Measurements from ENCODE around the gene RBP5.

The RBP5 gene

DNA sequence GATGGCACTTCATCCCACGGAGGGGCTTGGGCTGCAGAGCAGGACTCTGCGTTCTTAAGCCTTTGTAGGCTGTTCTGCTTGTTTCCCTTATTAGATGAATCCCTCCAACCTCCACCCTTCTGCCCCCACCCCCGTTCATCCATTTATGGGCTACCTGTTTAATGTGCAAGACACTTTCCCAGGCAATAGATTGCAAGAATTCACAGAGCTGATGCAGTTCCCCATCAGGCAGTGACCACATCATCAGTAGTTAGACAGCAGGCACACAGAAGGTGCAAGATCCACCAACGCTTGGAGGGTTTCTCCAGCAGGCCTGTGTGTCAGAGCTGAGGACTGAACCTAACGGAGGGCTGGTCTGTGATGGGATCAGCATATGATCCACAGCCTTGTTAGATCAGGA lies 35.2 kb downstream of the RBP5 start:
- Histone ChIP-seq H3K36me3 (ENCODE audit: control insufficient read depth, insufficient read depth, low read length) (peaks cover 4% of the 10 kb centered on the region), H3K9me3 (ENCODE audit: control insufficient read depth, low read length) (no peaks in the 10 kb centered on the region), H3K27me3 (replicated peaks; ENCODE audit: control insufficient read depth, insufficient read depth, low read length, poor library complexity, severe bottlenecking) (no peaks in the 10 kb centered on the region), H3K27ac (ENCODE audit: insufficient read depth, low read length, poor library complexity, severe bottlenecking) (no peak overlapping the region), H3K4me1 (ENCODE audit: control insufficient read depth, insufficient read depth, low read length, poor library complexity, severe bottlenecking) (peaks cover 4% of the 10 kb centered on the region), H3K4me3 (ENCODE audit: insufficient read depth, low read depth, low read length, poor library complexity, severe bottlenecking) (no peak overlapping the region)
- no peak for DNase-seq

DNA sequence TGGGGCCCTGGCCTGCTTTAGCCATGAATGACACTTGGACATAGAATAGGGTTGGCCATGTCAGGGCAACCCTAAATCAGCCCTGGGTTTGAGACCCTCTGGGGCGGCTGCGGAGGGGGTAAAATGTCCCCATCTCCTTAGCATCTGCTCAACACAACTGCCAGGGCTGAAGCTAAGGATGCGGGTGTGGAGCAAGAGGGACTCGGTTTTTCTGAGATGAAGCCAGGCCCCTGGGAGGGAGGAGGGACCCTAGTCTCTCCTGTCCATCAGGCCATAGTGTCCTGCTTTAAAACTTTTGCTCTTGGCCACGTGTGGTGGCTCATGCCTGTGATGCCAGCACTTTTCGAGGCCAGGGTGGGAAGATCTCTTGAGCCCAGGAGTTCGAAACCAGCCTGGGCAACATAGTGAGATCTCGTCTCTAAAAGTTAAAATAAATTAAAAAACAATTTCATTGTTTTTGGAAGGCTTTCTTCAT lies 35.7 kb downstream of the RBP5 start:
- no peaks in the 10 kb centered on the region for H3K36me3 ChIP-seq (ENCODE audit: control insufficient read depth, insufficient read depth, low read length)
- H3K4me1 ChIP-seq (ENCODE audit: control insufficient read depth, insufficient read depth, low read length, poor library complexity, severe bottlenecking) = peaks cover 4% of the 10 kb centered on the region
- no peak for DNase-seq
- no peak overlapping the region for H3K27ac ChIP-seq (ENCODE audit: insufficient read depth, low read length, poor library complexity, severe bottlenecking)
- no peaks in the 10 kb centered on the region for H3K27me3 ChIP-seq (replicated peaks; ENCODE audit: control insufficient read depth, insufficient read depth, low read length, poor library complexity, severe bottlenecking)
- no peak overlapping the region for H3K4me3 ChIP-seq (ENCODE audit: insufficient read depth, low read depth, low read length, poor library complexity, severe bottlenecking)
- H3K9me3 ChIP-seq (ENCODE audit: control insufficient read depth, low read length) = no peaks in the 10 kb centered on the region

DNA sequence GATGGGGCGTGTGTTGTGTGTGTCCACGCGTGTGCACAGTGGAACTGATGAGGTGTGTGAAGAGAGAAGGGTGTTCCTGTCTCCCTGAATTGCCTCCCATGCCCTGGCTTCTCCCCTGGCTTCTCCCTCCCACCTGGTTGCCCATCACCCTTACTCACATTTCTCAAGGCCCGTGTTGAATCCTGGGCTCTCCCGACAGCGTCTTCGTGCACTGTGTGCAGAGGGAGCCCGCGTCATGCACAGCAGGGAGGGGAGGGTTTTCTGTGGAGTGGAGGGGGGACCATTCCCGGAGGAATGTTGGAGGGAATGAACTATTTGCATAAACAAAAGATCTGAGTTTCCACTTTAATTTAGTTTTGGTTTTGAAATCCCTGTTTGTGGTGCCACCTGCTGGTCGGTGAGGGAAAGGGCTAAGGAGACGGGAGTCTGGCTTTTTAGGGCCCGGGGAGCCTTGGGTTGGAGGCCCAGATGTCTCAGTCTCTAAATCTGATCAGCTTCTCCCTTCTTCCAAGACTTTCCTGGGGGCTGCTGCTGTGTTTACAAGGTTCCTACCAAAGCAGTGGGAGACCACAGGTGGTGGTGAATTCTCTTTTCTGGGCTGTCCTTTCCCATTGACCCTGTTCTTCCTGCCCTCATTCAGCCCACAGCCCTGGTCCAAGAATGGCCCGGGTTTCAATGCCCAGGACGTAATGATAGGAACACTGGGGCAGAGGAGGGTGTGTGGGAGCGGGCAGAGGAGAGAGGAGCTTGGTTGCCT lies 36.3 kb downstream of the RBP5 start, which contains the start of gene C1R:
Gene C1R, minus strand, starts transcription at position 217 of the 757 bp plus-strand sequence. Its CDS starts 57 bp downstream, at position 160.
- no peak within 1 kb of the TSS for H3K27ac ChIP-seq (ENCODE audit: insufficient read depth, low read length, poor library complexity, severe bottlenecking)
- no peaks in the 10 kb centered on the region for H3K9me3 ChIP-seq (ENCODE audit: control insufficient read depth, low read length)
- peaks cover 4% of the 10 kb centered on the region for H3K4me1 ChIP-seq (ENCODE audit: control insufficient read depth, insufficient read depth, low read length, poor library complexity, severe bottlenecking)
- peak within 1 kb of the TSS; percentile 42 for H3K4me3 ChIP-seq (ENCODE audit: insufficient read depth, low read depth, low read length, poor library complexity, severe bottlenecking)
- H3K27me3 ChIP-seq (replicated peaks; ENCODE audit: control insufficient read depth, insufficient read depth, low read length, poor library complexity, severe bottlenecking) = no peaks in the 10 kb centered on the region
- H3K36me3 ChIP-seq (ENCODE audit: control insufficient read depth, insufficient read depth, low read length) = no peaks in the 10 kb centered on the region
- peak; percentile 32 to 58 (median 39) for DNase-seq

DNA sequence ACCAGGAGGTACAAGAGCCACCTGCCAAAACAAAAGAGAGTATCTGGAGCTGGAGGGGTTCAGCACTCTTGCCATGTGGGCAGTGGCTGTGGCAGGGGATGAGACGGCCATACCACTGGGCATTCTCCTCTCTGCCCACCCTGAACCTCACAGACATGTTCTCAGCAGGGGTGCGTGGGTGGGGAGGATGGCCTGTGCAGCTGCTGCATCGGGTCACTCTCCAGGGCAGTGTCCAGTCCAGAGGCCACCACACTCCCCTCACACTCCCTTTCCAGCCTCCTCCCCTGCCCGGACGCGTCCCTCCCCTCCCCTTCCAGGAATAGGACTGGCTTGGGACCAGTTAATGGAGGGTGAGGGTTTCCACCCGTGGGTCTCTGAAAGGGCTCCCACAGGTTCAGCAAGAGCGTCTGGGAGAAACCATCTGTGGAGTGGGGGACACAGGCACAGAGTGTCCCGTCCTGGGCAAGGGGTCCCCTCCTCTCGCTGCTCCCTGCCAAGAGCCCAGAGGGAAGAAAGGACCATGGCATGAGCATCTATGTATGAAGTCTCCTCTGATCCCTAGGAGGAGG lies 36.9 kb downstream of the RBP5 start:
- no peaks in the 10 kb centered on the region for H3K36me3 ChIP-seq (ENCODE audit: control insufficient read depth, insufficient read depth, low read length)
- no peak overlapping the region for H3K27ac ChIP-seq (ENCODE audit: insufficient read depth, low read length, poor library complexity, severe bottlenecking)

DNA sequence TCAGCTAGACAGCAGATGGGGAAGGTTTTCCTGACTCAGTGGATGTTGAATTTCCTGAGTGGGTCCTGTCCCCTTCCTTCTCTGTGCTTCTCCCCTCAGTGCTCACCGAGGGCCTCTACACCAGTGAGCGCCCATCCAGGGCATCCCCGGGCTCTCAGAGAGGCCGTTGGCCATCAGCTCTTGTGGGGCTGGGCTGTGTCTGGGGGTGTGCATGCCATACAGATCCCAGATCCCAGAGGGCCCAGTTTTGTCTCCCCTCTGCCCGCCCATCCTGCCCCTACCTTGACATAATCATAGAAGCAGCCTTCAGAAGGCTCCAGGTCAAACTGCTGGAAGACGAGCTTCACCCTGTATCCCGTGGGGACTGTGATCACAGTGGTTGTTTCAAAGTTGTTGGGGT lies 37.5 kb downstream of the RBP5 start:
- Histone ChIP-seq H3K27ac (ENCODE audit: insufficient read depth, low read length, poor library complexity, severe bottlenecking) (no peak overlapping the region), H3K4me3 (ENCODE audit: insufficient read depth, low read depth, low read length, poor library complexity, severe bottlenecking) (no peak overlapping the region)

More for the DNA sequence above, 36.9 kb downstream of the RBP5 start:
- peaks cover 4% of the 10 kb centered on the region for H3K4me1 ChIP-seq (ENCODE audit: control insufficient read depth, insufficient read depth, low read length, poor library complexity, severe bottlenecking)
- no peak overlapping the region for H3K4me3 ChIP-seq (ENCODE audit: insufficient read depth, low read depth, low read length, poor library complexity, severe bottlenecking)
- DNase-seq = no peak
- no peaks in the 10 kb centered on the region for H3K9me3 ChIP-seq (ENCODE audit: control insufficient read depth, low read length)
- no peaks in the 10 kb centered on the region for H3K27me3 ChIP-seq (replicated peaks; ENCODE audit: control insufficient read depth, insufficient read depth, low read length, poor library complexity, severe bottlenecking)

DNA sequence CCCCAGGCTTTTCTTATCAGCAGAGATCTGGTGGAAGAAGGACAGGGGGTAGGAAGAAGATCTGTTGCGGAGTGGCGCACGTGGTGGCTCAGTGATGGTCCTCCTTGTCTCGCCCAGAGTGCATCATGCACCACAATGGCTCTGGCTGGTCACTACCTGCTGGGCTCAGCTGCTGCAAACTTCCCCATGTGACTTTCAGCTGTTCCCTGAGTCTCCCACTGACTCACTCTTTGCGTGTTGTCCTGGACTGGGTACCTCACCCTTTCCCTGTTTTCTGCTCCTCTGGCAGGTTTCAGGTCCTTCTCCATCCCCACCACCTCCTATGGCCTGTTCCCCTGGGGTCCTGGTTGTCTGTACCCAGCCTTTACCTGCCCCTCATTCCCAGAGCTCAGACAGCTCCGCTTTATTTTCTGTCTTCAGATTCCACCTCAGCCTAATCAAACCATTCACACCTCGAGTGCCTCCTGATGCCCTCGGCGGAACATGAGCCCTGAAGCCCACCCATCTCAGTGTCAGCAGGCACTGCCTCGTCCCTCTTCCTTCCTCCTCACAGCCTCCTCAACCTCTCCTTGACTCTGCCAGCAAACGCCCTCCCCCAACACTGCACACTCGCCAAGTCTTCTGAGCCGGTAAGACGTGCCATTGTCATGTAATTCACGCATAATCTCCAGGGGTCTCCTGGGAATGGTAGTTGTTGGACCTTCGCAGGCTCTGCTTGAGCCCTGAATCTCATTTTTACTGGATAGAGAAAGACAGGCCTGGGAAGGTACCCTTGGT lies 38.3 kb downstream of the RBP5 start:
- peaks cover 4% of the 10 kb centered on the region for H3K4me1 ChIP-seq (ENCODE audit: control insufficient read depth, insufficient read depth, low read length, poor library complexity, severe bottlenecking)
- no peaks in the 10 kb centered on the region for H3K36me3 ChIP-seq (ENCODE audit: control insufficient read depth, insufficient read depth, low read length)
- no peak overlapping the region for H3K4me3 ChIP-seq (ENCODE audit: insufficient read depth, low read depth, low read length, poor library complexity, severe bottlenecking)
- H3K27me3 ChIP-seq (replicated peaks; ENCODE audit: control insufficient read depth, insufficient read depth, low read length, poor library complexity, severe bottlenecking) = no peaks in the 10 kb centered on the region
- H3K9me3 ChIP-seq (ENCODE audit: control insufficient read depth, low read length) = no peaks in the 10 kb centered on the region
- DNase-seq = no peak
- no peak overlapping the region for H3K27ac ChIP-seq (ENCODE audit: insufficient read depth, low read length, poor library complexity, severe bottlenecking)

More for the DNA sequence above, 37.5 kb downstream of the RBP5 start:
- no peaks in the 10 kb centered on the region for H3K9me3 ChIP-seq (ENCODE audit: control insufficient read depth, low read length)
- H3K27me3 ChIP-seq (replicated peaks; ENCODE audit: control insufficient read depth, insufficient read depth, low read length, poor library complexity, severe bottlenecking) = no peaks in the 10 kb centered on the region
- H3K36me3 ChIP-seq (ENCODE audit: control insufficient read depth, insufficient read depth, low read length) = no peaks in the 10 kb centered on the region
- no peak for DNase-seq
- peaks cover 4% of the 10 kb centered on the region for H3K4me1 ChIP-seq (ENCODE audit: control insufficient read depth, insufficient read depth, low read length, poor library complexity, severe bottlenecking)

DNA sequence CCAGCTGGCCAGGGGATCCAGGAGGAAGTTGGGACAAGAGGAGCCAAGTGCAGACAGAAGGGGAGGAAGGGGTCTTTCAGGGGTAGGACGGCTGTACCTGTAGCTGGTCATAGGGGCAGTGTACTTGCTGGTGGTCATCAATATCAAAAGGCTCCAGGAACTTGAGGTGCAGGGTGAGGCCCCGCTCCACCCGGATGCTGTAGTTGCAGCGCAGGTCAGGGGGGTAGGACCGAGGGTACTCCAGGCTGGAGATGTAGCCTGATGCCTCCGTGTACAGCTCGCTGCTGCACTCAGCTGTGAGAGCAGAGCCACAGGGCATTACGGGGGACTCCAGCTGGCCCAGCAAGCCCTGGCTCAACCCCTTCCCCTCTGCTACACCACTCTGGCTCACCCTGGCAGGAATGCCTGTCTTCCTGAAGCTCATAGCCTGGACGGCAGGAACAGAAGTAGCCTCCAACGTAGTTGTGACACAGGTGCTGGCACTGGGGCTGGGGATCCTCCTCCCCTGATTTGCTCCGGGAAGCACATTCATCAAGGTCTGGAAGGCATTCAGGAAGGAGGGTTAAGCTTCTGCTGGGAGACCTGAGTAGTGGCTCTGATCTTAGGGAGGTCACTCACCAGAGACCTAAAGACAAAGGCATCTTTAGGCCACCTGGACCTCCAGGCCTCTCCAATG lies 39.4 kb downstream of the RBP5 start:
- Histone ChIP-seq H3K4me1 (ENCODE audit: control insufficient read depth, insufficient read depth, low read length, poor library complexity, severe bottlenecking) (peaks cover 4% of the 10 kb centered on the region), H3K4me3 (ENCODE audit: insufficient read depth, low read depth, low read length, poor library complexity, severe bottlenecking) (no peak overlapping the region), H3K9me3 (ENCODE audit: control insufficient read depth, low read length) (no peaks in the 10 kb centered on the region), H3K27ac (ENCODE audit: insufficient read depth, low read length, poor library complexity, severe bottlenecking) (no peak overlapping the region), H3K27me3 (replicated peaks; ENCODE audit: control insufficient read depth, insufficient read depth, low read length, poor library complexity, severe bottlenecking) (no peaks in the 10 kb centered on the region), H3K36me3 (ENCODE audit: control insufficient read depth, insufficient read depth, low read length) (no peaks in the 10 kb centered on the region)
- no peak for DNase-seq

DNA sequence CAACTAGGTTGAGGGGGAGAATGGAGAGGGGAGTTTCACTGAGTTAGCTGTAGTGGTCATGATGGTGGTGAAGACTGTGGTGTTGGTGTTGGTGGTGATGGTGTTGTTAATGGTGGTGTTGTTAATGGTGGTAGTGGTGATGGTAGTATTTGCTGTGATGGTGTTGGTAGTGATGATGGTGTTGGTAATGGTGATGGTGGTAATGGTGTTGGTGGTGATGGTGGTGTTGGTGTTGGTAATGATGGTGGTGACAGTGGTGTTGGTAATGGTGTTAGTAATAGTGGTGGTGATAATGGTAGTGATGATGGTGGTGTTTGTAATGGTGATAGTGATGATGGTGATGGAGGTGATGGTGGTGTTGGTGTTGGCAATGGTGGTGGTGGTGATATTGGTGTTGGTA lies 45.6 kb downstream of the RBP5 start:
- H3K4me3 ChIP-seq (ENCODE audit: insufficient read depth, low read depth, low read length, poor library complexity, severe bottlenecking) = no peak overlapping the region
- no peak overlapping the region for H3K27ac ChIP-seq (ENCODE audit: insufficient read depth, low read length, poor library complexity, severe bottlenecking)
- no peaks in the 10 kb centered on the region for H3K4me1 ChIP-seq (ENCODE audit: control insufficient read depth, insufficient read depth, low read length, poor library complexity, severe bottlenecking)
- DNase-seq = no peak
- H3K36me3 ChIP-seq (ENCODE audit: control insufficient read depth, insufficient read depth, low read length) = no peaks in the 10 kb centered on the region
- H3K27me3 ChIP-seq (replicated peaks; ENCODE audit: control insufficient read depth, insufficient read depth, low read length, poor library complexity, severe bottlenecking) = no peaks in the 10 kb centered on the region
- no peaks in the 10 kb centered on the region for H3K9me3 ChIP-seq (ENCODE audit: control insufficient read depth, low read length)

DNA sequence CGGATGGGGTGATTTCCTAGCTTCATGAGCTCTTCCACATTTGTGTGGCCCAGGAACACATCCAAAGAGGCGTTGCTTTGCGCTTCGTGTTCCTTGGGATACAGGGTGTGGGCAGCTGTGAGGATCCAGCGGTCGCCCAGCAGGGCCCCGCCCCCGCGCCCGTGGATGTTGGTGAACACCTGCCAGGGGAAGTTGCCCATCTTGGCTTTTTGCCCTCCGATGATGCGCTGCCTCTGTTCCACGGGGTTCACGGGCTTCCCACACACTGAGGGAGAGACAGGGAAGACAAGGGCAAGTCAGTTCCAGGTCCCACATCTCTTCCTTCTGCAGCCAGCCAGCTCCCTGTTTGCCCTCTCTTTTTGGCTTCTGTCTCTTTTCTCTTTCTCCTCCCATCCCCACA lies 47.7 kb downstream of the RBP5 start:
- no peaks in the 10 kb centered on the region for H3K4me1 ChIP-seq (ENCODE audit: control insufficient read depth, insufficient read depth, low read length, poor library complexity, severe bottlenecking)
- no peaks in the 10 kb centered on the region for H3K27me3 ChIP-seq (replicated peaks; ENCODE audit: control insufficient read depth, insufficient read depth, low read length, poor library complexity, severe bottlenecking)
- H3K9me3 ChIP-seq (ENCODE audit: control insufficient read depth, low read length) = no peaks in the 10 kb centered on the region
- no peak overlapping the region for H3K27ac ChIP-seq (ENCODE audit: insufficient read depth, low read length, poor library complexity, severe bottlenecking)
- H3K36me3 ChIP-seq (ENCODE audit: control insufficient read depth, insufficient read depth, low read length) = no peaks in the 10 kb centered on the region
- no peak for DNase-seq
- H3K4me3 ChIP-seq (ENCODE audit: insufficient read depth, low read depth, low read length, poor library complexity, severe bottlenecking) = no peak overlapping the region
